Measurements from ENCODE around the gene TREX2. TPM values are rescaled to one million over a fixed set of nuclear protein-coding genes. Genes with fewer than 3 reads are reported as not detected.

TREX2 gene
- total RNA-seq, 4 donors from 2014 or later = 0.78 to 2.3 (median 1.2) TPM; not detected in 1

DNA sequence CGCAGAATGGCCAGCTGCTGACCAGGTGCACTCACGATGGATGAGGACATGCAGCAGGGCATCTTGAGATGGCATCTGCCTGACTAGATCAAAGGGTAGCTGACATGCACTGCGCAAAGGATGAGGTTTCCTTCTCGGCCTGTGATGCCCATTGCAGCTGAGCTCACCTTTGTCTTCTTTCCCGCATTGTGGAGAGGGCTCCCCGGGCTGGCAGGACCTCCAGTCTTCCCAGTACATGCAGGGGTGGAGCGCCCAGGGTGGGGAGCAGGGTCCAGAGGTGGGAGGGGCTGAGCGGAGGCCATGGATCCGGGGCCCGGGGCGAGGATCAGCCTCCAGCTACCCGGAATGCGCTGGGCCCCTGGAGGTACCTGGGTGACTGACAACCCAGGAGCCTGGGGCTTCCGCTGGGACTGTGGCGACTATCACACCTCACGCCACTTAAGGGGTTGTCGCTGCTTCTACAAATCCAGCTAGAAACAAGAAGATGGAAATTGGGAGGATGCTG, 12.0 kb downstream of the TREX2 start:
- no peak overlapping the region for H3K4me3 ChIP-seq
- TF ChIP-seq EP300 (IDR thresholded peaks at IDR 0.05) = no peak
- H3K4me1 ChIP-seq = no peaks in the 10 kb centered on the region
- 83% methylated on average over 8 of the region's 17 CpGs for WGBS
- no peak for DNase-seq (ENCODE audit: extremely low spot score)
- no peaks in the 10 kb centered on the region for H3K36me3 ChIP-seq
- peaks cover 0 to 13% (median 0%) of the 10 kb centered on the region in 4 donors for H3K9me3 ChIP-seq
- no peak overlapping the region for H3K27ac ChIP-seq (replicated peaks in 1 of 4)
- no peaks in the 10 kb centered on the region for H3K27me3 ChIP-seq
- intact Hi-C loops (cut with DNase I) = no loop called here

DNA sequence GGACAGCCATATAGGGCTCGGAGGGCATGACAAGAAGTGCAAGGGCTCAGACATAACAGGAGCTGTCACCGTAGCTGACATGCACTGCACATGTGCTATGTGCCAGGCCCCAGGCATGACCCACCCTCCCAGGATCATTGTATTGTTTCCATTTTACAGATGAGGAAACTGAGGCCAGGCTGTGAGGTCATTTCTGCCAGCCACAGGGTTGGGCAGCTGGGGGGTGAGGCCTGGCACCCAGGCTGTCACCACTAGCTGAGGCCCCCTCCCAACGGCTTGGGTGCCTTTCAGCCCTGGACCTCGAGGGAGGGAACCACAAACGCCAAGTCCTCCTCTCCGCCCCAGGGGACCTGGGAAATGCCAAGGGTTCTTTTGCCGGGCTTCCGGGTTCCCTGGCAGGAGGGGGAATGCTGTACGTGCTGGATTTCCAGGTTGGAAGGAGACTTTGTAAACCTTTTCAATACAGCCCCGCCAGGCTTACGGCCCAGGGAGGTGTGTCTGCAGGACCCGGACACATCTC, 12.6 kb downstream of the TREX2 start:
- no peak overlapping the region for H3K4me3 ChIP-seq
- TF ChIP-seq, protein P1, sequence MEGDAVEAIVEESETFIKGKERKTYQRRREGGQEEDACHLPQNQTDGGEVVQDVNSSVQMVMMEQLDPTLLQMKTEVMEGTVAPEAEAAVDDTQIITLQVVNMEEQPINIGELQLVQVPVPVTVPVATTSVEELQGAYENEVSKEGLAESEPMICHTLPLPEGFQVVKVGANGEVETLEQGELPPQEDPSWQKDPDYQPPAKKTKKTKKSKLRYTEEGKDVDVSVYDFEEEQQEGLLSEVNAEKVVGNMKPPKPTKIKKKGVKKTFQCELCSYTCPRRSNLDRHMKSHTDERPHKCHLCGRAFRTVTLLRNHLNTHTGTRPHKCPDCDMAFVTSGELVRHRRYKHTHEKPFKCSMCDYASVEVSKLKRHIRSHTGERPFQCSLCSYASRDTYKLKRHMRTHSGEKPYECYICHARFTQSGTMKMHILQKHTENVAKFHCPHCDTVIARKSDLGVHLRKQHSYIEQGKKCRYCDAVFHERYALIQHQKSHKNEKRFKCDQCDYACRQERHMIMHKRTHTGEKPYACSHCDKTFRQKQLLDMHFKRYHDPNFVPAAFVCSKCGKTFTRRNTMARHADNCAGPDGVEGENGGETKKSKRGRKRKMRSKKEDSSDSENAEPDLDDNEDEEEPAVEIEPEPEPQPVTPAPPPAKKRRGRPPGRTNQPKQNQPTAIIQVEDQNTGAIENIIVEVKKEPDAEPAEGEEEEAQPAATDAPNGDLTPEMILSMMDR (IDR thresholded peaks at IDR 0.05) = no peak
- TF ChIP-seq POLR2A (IDR thresholded peaks at IDR 0.05; ENCODE audit: low read depth) (no peak), POLR2AphosphoS5 (IDR thresholded peaks at IDR 0.05) (no peak), EP300 (IDR thresholded peaks at IDR 0.05) (no peak)
- intact Hi-C loops (cut with DNase I) = no loop called here
- no peak for DNase-seq (ENCODE audit: extremely low spot score)
- H3K27me3 ChIP-seq = no peaks in the 10 kb centered on the region
- H3K36me3 ChIP-seq = no peaks in the 10 kb centered on the region
- WGBS = 76% methylated on average over 12 of the region's 12 CpGs
- peaks cover 0 to 13% (median 0%) of the 10 kb centered on the region in 4 donors for H3K9me3 ChIP-seq
- H3K4me1 ChIP-seq = no peaks in the 10 kb centered on the region
- no peak overlapping the region for H3K27ac ChIP-seq (replicated peaks in 1 of 4)

DNA sequence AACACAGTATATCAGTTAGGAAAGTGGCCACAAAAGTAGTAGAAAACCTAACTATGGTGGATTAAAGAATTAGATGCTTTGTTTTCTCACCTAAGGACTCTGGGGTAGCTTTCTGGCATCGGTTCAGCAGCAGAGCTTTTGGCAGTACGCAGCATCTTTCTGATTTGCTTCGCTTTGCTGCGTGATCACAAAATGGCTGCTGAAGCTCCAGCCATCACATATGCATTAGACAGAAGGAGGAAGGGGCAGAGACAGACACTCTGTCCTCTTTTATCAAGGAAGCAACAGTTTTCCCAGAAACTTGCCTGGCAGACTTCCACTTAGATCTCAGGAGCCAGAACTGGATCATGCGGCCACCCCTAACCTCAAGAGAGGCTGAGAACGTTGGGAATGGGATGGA, 15.1 kb downstream of the TREX2 start:
- intact Hi-C loops (cut with DNase I) = no loop called here
- Histone ChIP-seq H3K4me3 (no peak overlapping the region), H3K27me3 (no peaks in the 10 kb centered on the region), H3K27ac (replicated peaks in 1 of 4) (no peak overlapping the region), H3K9me3 (peaks cover 0 to 13% (median 0%) of the 10 kb centered on the region in 4 donors), H3K4me1 (no peaks in the 10 kb centered on the region), H3K36me3 (no peaks in the 10 kb centered on the region)
- TF ChIP-seq POLR2AphosphoS5 (IDR thresholded peaks at IDR 0.05) (no peak), EP300 (IDR thresholded peaks at IDR 0.05) (no peak), POLR2A (IDR thresholded peaks at IDR 0.05; ENCODE audit: low read depth) (no peak)
- TF ChIP-seq, protein P1 (IDR thresholded peaks at IDR 0.05) = no peak
- 85% methylated on average over 6 of the region's 6 CpGs for WGBS
- no peak for DNase-seq (ENCODE audit: extremely low spot score)

DNA sequence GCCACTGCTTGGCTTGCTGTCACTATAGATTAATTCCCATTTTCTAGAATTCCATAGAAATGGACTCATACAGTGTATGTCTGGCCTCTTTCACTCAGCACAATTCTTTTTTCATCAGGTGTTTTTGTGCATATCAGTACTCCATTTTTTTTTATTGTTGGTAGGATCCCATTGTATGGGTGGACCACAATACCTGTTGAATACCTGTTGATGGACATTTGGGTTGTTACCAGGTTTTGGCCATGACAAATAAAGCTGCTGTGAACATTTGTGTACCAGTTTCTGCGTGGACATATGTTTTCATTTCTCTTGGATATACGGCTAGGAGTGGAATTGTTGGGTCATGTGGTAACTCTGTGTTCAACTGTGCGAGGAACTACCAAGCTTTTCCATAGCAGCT, 19.7 kb downstream of the TREX2 start:
- Histone ChIP-seq H3K4me3 (no peak overlapping the region), H3K27me3 (no peaks in the 10 kb centered on the region), H3K9me3 (peaks cover 0 to 7% (median 0%) of the 10 kb centered on the region in 4 donors), H3K36me3 (peaks cover 0 to 11% (median 4%) of the 10 kb centered on the region in 4 donors), H3K27ac (replicated peaks in 1 of 4) (no peak overlapping the region), H3K4me1 (no peaks in the 10 kb centered on the region)
- 92% methylated on average over 3 of the region's 3 CpGs for WGBS
- intact Hi-C loops (cut with DNase I) = no loop called here
- TF ChIP-seq POLR2AphosphoS5 (IDR thresholded peaks at IDR 0.05) (no peak), POLR2A (IDR thresholded peaks at IDR 0.05; ENCODE audit: low read depth) (no peak), EP300 (IDR thresholded peaks at IDR 0.05) (no peak)
- TF ChIP-seq, protein P1 (IDR thresholded peaks at IDR 0.05) = no peak
- no peak for DNase-seq (ENCODE audit: extremely low spot score)

DNA sequence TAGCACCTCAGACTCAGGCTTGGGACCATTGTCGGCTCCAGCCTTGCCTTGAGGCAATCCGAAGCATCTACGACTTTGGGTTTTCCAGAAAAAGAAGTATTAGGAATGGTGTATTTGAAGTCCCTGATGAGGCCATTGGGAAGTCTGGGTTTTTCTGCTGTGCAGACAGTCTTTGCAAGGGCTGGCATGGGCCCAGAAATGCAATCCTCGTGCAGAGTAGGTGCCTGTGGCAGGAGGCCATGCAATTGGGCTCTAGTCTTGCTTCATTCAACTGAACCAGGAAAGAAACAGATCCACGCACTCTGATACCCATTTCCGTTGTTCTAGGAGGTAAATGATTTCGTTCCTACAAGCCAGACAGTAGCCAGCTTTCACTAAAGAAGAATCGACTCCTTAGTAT, 22.2 kb downstream of the TREX2 start:
- H3K4me3 ChIP-seq = no peak overlapping the region
- H3K36me3 ChIP-seq = peaks cover 0 to 26% (median 10%) of the 10 kb centered on the region in 4 donors
- WGBS = 83% methylated on average over 8 of the region's 8 CpGs
- DNase-seq (ENCODE audit: extremely low spot score) = no peak
- H3K27ac ChIP-seq (replicated peaks in 1 of 4) = no peak overlapping the region
- no peaks in the 10 kb centered on the region for H3K9me3 ChIP-seq
- intact Hi-C loops (cut with DNase I) = no loop called here
- H3K27me3 ChIP-seq = no peaks in the 10 kb centered on the region
- H3K4me1 ChIP-seq = no peaks in the 10 kb centered on the region
- no peak for TF ChIP-seq POLR2AphosphoS5 (IDR thresholded peaks at IDR 0.05)
- no peak for TF ChIP-seq POLR2A (IDR thresholded peaks at IDR 0.05; ENCODE audit: low read depth)
- TF ChIP-seq, protein P1 (IDR thresholded peaks at IDR 0.05) = no peak
- TF ChIP-seq EP300 (IDR thresholded peaks at IDR 0.05) = no peak

Data from esophagus muscularis mucosa (tissue), 4 donors.